Stimulated activated effector memory CD8-positive, alpha-beta T cell treated with anti-CD3 and anti-CD28 coated beads, Interleukin-12 subunit alpha, Interleukin-12 subunit beta, amount 100 ng/mL, for 72 hours (primary cell): ENCODE data around the gene MTUS2.

Experiments
- ATAC-seq: fragments of 150-1000 bp; cut with Tn5 transposase; 2 replicates; pipeline ENCODE4 v1.10.0; 2021
- DNase-seq, 2 donors: peaks; one replicate each; pipeline ENCODE4 v3.0.0; 2021 to 2022; ENCODE audit warnings: low spot score in 2 of 2
- H3K27ac Mint-ChIP-seq: one replicate; pipeline ENCODE4 v1.8.0; 2022; ENCODE audit warnings: mild to moderate bottlenecking, mixed read lengths
- H3K36me3 Mint-ChIP-seq: one replicate; pipeline ENCODE4 v1.8.0; 2022; ENCODE audit warnings: mild to moderate bottlenecking, mixed read lengths
- H3K4me1 Mint-ChIP-seq: one replicate; pipeline ENCODE4 v1.8.0; 2022; ENCODE audit warnings: mixed read lengths
- H3K4me3 Mint-ChIP-seq: one replicate; pipeline ENCODE4 v1.8.0; 2022; ENCODE audit warnings: mild to moderate bottlenecking, mixed read lengths
- H3K9me3 Mint-ChIP-seq: one replicate; pipeline ENCODE4 v1.8.0; 2022; ENCODE audit warnings: mixed read lengths

Gene MTUS2

DNA sequence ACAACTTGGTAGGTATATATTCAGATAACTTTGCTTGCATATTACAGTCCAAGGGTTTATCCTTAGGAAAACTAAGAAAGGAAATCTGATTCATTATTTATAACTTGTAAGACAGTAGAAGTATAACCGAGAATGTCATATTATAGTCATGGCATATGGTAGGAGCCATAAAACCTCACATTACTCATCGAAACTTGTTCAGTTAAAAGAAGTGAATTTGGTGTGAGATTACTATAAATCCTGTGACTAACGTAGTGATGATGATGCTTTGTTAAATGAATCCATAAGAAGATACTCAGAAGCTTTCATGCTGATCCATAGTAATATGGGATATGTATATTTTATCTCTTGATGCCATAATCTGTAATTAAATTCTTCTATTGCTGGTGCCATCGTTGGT is 57.3 kb downstream of the MTUS2 start:
- no peaks in the 10 kb centered on the region for H3K36me3 Mint-ChIP-seq
- no peak overlapping the region for H3K27ac Mint-ChIP-seq
- no peak overlapping the region for H3K4me3 Mint-ChIP-seq
- ATAC-seq (peak; percentile 55), DNase-seq (no peak)
- no peaks in the 10 kb centered on the region for H3K4me1 Mint-ChIP-seq
- H3K9me3 Mint-ChIP-seq, result peaks cover 2% of the 10 kb centered on the region

DNA sequence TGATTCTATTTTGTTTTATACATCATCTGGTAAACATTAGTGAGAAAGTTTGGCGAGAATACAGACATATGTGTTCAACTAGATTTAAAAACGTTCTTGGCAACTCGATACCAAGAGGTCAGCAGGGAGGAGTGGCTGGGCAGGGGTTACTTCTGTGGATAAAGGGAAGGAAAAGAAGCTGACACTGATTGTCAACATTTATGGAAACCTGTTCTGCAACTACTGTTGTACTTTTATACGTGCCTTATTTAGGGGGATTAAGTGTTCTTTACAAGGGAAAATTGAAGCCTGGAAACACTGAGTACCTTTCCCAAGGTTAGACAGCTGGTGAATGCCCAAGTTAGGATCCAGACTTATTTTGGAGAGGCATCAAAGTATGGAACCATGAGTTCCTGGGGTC is 65.0 kb downstream of the MTUS2 start:
- Mint-ChIP-seq H3K9me3 (no peaks in the 10 kb centered on the region), H3K36me3 (no peaks in the 10 kb centered on the region), H3K27ac (no peak overlapping the region), H3K4me3 (no peak overlapping the region), H3K4me1 (no peaks in the 10 kb centered on the region)
- no peak for ATAC-seq
- no peak for DNase-seq

DNA sequence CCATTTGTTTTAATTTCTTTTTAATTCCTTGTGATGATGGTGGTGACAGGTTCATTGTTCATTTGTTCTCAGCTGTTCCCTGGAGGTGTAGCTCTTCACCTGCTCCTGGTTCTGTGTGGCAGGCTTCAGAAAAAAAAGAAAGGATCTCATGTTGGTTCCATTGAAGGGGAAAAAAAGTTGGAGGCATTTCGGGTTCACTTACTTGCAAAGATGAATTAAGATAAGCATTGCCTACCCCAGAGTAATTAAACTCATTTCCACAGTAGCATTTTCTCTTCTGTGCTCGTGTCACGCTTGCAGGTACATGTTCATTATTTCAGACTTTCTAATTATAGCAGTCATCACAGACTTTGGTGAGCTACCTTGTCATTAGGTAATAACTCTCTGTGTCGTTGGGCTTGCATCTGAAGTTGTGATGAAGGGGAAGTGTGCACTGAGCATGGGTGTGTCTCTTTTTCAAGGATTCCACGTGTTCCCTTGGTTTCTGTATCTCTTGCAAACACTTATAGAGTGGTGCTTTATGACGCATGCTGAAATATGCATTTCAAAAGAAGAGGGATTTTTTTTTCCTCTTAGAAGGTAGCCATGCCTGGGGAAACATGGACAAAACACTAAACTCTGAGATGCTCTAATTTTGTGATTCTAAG is 69.1 kb downstream of the MTUS2 start:
- ATAC-seq, result no peak
- no peak overlapping the region for H3K4me3 Mint-ChIP-seq
- no peaks in the 10 kb centered on the region for H3K4me1 Mint-ChIP-seq

DNA sequence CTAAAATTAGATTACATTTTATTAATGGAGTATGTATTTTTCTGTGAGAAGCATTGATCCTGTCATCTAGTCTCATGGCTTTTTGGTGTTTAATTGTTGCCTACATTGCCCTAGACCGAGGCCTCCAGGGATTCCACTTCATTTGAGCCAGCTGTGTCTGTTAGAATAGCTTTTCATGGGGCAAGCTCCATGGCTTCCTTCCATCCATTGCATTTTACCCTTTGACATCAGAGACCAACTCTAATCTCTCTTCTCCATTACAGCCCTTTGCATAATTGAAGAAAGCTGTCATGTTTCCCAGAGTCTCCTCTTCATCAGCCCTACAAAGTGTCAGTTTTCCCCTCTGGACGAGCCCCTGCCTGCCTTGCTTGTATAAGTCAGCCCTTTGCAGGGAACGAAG is 70.6 kb downstream of the MTUS2 start:
- DNase-seq, result no peak
- no peak overlapping the region for H3K4me3 Mint-ChIP-seq
- H3K27ac Mint-ChIP-seq, result no peak overlapping the region
- H3K36me3 Mint-ChIP-seq, result no peaks in the 10 kb centered on the region
- H3K9me3 Mint-ChIP-seq, result peaks cover under 1% of the 10 kb centered on the region
- H3K4me1 Mint-ChIP-seq, result no peaks in the 10 kb centered on the region
- ATAC-seq, result no peak

More for the DNA sequence above, 69.1 kb downstream of the MTUS2 start:
- Mint-ChIP-seq H3K27ac (no peak overlapping the region), H3K9me3 (no peaks in the 10 kb centered on the region), H3K36me3 (no peaks in the 10 kb centered on the region)
- no peak for DNase-seq

DNA sequence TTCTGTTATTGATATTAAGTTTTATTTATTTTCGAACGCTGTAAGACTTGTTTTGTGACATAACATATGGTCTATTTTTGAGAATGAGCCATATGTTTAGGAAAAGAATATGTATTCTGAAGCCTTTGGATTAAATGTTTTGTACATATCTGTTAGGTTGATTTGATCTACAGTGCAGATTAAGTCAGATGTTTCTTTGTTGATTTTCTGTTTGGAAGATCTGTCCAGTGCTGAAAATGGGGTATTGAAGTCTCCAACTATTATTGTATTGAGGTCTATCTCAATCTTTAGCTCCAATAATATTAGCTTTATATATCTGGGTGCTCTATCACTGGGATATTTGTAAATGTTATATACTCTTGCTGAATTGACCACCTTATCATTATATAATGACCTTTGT is 97.9 kb downstream of the MTUS2 start:
- DNase-seq, result no peak
- Mint-ChIP-seq H3K9me3 (peaks cover 18% of the 10 kb centered on the region), H3K4me3 (no peak overlapping the region), H3K4me1 (no peaks in the 10 kb centered on the region), H3K27ac (no peak overlapping the region), H3K36me3 (no peaks in the 10 kb centered on the region)
- no peak for ATAC-seq

DNA sequence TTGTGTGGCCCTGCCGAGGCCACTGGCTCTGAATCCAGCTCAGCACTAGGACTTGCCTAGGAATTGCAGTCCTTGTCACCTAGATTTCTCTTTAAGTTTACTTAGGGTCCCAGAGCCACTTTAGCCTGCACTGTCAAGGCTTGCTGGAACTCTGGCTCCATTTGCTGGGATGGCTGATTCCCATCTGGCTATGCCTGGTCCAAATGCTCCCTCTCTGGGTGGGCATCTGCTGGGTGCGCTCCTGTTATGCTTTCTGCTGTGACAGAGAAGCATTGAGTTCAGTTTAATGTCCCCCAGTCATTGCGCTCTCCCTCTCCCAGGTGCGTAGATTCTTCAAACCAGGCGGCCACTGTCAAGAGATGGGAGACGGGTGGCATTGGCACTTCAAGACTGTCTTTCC is 102.2 kb downstream of the MTUS2 start:
- DNase-seq (no peak), ATAC-seq (no peak)
- no peak overlapping the region for H3K27ac Mint-ChIP-seq
- H3K4me1 Mint-ChIP-seq, result no peaks in the 10 kb centered on the region
- H3K36me3 Mint-ChIP-seq, result no peaks in the 10 kb centered on the region
- no peak overlapping the region for H3K4me3 Mint-ChIP-seq
- H3K9me3 Mint-ChIP-seq, result peaks cover 3% of the 10 kb centered on the region

DNA sequence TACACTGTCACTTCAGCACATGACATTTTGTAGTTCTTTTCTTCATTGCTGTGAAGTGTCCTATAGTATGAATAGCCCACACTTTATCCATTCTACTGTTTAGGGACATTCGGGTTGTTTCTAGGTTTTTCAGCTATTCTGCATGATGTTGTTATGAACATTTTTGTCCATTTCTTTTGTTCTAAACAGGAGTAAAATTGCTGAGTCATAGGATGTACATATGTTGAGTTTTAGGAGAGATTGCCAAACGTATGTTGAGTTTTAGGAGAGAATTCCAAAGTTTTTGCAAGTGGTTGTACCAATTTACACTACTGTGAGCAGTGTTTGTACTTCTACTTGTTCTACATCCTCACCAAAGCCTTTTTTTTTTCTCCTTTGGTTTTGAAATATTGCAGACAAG is 115.0 kb downstream of the MTUS2 start:
- H3K9me3 Mint-ChIP-seq, result no peaks in the 10 kb centered on the region
- no peak overlapping the region for H3K4me3 Mint-ChIP-seq
- H3K4me1 Mint-ChIP-seq, result no peaks in the 10 kb centered on the region
- H3K27ac Mint-ChIP-seq, result no peak overlapping the region
- H3K36me3 Mint-ChIP-seq, result no peaks in the 10 kb centered on the region
- DNase-seq, result no peak
- no peak for ATAC-seq

DNA sequence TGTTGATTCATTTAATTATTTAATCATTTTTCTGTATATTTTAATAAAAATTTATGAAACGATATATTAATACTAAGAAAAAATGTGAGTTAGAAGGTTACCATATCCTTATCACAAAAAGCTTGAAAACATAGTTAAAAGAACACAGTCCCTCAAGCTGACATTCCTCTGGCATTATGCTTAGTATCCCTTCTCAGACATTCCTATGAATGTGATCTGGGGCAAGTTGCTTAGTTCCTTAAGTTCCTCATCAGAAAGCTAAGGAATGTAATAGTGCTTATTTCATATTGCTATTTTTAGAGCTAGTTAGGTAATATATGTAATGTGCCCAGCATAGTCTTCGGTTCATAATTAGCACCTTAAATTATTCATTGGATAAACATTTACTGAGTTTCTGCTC is 122.8 kb downstream of the MTUS2 start:
- no peaks in the 10 kb centered on the region for H3K36me3 Mint-ChIP-seq
- no peak overlapping the region for H3K27ac Mint-ChIP-seq
- DNase-seq (no peak), ATAC-seq (no peak)
- peaks cover 2% of the 10 kb centered on the region for H3K9me3 Mint-ChIP-seq
- no peaks in the 10 kb centered on the region for H3K4me1 Mint-ChIP-seq
- no peak overlapping the region for H3K4me3 Mint-ChIP-seq

DNA sequence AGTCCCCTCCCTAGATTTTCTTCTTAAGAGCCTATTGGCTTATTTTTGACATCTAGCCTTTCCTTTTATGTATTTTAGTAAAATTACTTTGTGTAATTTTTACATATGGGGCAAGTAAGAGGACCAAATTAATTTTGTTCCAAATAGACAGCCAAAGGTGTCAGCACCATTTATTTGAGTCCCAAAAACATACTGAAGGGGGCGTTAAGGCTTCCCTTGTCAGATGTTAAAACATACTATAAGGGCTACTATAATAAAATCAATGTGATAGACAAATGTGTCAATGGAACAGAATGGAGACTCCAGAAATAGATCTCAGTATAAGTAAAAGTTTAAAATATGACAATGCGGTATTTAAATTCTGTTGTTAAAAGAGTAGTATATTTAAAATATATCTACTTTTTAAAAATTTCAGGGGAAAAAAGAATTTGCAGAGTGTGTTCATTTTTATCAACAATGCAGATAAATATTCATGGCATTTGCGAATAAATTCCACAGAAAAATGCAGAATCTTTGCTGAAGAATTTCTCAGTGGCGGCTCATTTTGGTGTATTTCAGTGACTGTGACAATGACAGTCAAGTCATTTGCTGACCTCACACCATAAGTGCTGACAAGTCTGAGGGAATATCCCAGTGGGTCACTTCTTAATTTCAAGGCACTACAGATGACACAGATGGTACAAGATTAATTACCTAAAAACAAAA is 133.7 kb downstream of the MTUS2 start:
- no peak for DNase-seq
- ATAC-seq, result no peak
- Mint-ChIP-seq H3K9me3 (no peaks in the 10 kb centered on the region), H3K4me1 (no peaks in the 10 kb centered on the region), H3K36me3 (no peaks in the 10 kb centered on the region), H3K4me3 (no peak overlapping the region), H3K27ac (no peak overlapping the region)

DNA sequence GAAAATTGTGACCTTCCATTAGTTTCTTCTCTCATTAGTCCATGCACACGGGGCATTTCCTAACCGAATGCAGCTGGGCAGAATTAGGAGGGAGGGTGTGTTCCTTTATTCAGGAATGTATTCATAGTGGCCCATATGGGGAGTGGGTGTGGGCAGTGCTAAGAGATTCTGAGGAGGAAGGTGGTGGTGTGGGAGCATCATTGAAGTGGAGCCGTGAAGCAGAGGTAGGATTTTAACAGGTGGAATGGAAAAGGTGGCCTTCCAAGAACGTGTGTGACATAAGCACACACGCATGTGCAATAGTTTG is 134.2 kb downstream of the MTUS2 start:
- DNase-seq, result no peak
- H3K27ac Mint-ChIP-seq, result no peak overlapping the region
- ATAC-seq, result no peak
- H3K4me3 Mint-ChIP-seq, result no peak overlapping the region
- no peaks in the 10 kb centered on the region for H3K4me1 Mint-ChIP-seq
- H3K36me3 Mint-ChIP-seq, result no peaks in the 10 kb centered on the region
- no peaks in the 10 kb centered on the region for H3K9me3 Mint-ChIP-seq

DNA sequence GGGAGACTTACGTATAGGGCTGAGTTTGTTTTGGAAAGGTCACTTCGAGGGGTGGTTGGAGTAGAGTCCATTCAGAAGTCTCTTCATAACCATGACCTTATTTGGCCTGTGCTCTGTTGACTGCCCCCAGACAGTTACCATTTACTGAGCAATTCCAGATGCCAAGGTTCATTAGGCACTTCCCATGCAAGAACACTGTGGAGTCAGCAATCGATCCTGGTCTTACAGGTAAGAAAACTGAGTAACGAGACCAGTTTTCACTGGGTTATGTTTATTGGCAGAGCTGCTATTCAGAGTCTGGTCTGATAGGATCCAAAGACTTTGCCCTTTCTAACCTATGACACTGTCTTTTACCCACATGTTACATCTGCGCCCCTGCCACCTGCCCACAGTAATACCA is 134.7 kb downstream of the MTUS2 start:
- Mint-ChIP-seq H3K27ac (no peak overlapping the region), H3K9me3 (no peaks in the 10 kb centered on the region), H3K4me1 (no peaks in the 10 kb centered on the region), H3K4me3 (no peak overlapping the region), H3K36me3 (no peaks in the 10 kb centered on the region)
- DNase-seq, result no peak
- ATAC-seq, result no peak

DNA sequence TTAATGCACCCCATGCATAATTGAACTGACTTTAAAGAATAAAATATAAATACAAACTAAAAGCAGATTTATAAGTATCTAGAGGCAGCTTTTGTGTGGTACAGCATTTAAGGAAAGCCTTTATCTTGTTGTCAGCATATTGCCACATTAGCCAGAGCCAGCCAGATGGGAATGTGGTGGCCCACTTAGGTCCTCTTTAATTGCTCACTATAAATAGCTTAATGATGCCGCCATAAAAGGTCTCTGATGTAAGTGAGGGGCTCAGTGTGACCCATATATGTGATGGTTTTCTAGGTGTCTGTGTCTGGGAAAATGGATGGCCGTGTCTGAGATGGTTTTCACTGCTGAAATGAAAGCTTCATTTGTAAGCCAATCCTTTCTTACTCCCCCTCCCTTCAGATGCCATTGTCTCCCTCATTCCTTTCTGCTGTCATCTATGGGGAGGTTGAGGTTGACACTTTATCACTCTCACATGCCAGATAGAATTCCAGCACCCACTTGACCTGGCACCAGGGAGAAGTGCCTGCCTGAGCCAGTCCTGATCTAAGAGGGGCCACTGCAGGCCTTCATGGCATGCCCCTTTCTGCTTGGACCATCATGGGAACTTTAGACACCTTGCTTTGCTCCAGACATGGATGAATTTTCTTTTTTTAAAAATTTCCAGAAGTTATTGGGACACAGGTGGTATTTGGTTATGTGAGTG is 135.3 kb downstream of the MTUS2 start:
- Mint-ChIP-seq H3K9me3 (peaks cover 1% of the 10 kb centered on the region), H3K4me3 (no peak overlapping the region), H3K36me3 (no peaks in the 10 kb centered on the region), H3K4me1 (no peaks in the 10 kb centered on the region), H3K27ac (no peak overlapping the region)
- ATAC-seq (no peak), DNase-seq (no peak)

DNA sequence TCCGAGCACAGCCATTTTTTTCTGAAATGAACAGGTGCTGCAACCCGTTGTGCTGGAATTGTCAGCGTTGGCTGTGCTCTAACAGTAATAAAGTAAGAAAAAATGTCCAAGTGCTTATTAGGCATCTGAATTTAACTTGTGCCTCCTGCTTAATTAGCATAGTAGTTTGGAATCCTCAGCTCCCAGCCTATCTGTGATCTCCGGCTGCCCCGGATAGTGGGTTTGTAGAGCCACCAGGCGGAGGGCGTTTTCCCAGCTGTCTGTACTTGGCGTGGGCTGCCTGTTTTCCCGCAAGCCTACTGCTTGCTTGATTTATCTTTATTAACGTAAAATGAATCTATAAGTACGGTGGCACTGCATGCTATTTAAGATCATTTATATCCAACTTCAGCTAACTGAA is 137.9 kb downstream of the MTUS2 start:
- no peak overlapping the region for H3K27ac Mint-ChIP-seq
- H3K36me3 Mint-ChIP-seq, result no peaks in the 10 kb centered on the region
- ATAC-seq (no peak), DNase-seq (no peak)
- no peak overlapping the region for H3K4me3 Mint-ChIP-seq
- no peaks in the 10 kb centered on the region for H3K4me1 Mint-ChIP-seq
- H3K9me3 Mint-ChIP-seq, result peaks cover 2% of the 10 kb centered on the region

DNA sequence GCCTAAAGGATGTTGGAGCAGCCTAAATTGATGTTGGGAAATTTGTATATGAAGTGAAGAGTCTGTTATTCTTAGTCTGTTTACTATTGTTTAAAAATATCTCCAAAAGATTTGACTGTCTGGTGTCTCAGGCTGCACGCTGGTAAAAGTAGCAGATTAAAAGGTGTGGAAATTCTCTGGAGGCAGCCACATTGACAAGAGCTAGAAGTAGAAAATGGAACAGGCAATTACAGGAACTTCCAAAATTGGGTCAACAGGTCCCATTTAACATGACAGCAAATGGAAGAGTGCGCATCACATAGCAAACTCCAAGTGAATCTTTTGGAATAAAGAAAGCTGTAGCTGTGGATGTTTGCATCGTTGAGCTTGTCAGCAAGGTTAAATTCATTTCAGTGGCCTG is 138.3 kb downstream of the MTUS2 start:
- no peaks in the 10 kb centered on the region for H3K4me1 Mint-ChIP-seq
- ATAC-seq (no peak), DNase-seq (no peak)
- no peak overlapping the region for H3K4me3 Mint-ChIP-seq
- peaks cover 2% of the 10 kb centered on the region for H3K9me3 Mint-ChIP-seq
- no peaks in the 10 kb centered on the region for H3K36me3 Mint-ChIP-seq
- no peak overlapping the region for H3K27ac Mint-ChIP-seq

DNA sequence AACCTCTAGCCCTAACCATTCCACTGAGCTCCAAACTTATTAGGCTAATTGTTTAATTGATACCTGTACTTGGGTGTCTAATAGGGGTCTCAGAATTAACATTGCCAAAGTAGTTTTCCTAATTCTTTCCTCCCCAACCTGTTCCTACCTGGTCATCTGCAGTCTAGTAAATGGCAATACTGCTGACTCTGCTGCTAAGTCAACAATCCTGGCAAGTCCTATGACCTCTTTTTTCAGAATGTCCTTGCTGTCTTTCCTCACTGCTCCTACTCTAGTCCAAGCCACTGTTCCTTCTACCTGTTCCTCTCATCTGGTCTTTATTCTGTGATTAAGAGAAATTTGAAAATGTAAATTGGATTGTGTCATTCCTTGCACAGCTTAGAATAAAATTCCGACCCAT is 143.9 kb downstream of the MTUS2 start:
- ATAC-seq (no peak), DNase-seq (no peak)
- H3K27ac Mint-ChIP-seq, result no peak overlapping the region
- peaks cover 2% of the 10 kb centered on the region for H3K9me3 Mint-ChIP-seq
- H3K4me1 Mint-ChIP-seq, result no peaks in the 10 kb centered on the region
- no peak overlapping the region for H3K4me3 Mint-ChIP-seq
- no peaks in the 10 kb centered on the region for H3K36me3 Mint-ChIP-seq

DNA sequence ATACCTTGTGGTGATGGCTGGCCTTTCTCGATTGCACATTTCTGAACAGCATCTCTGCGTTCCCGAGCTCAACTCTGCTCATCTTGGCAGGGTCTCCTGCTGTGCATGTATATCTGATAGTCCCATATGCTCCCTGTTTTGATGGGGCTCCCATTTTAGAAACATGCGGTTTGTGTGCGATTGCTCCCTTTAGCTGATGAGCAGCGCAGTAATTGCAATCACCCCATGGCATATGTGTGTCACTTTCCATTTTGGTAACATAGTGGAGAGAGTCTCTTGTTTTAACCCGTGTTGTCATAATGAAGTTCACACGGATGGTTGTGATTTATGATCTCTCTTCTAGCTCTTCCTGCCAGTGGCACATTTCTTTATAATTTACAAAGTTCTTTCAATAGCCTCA is 144.7 kb downstream of the MTUS2 start:
- H3K9me3 Mint-ChIP-seq, result peaks cover 2% of the 10 kb centered on the region
- no peak for ATAC-seq
- H3K4me3 Mint-ChIP-seq, result no peak overlapping the region
- H3K27ac Mint-ChIP-seq, result no peak overlapping the region
- H3K36me3 Mint-ChIP-seq, result no peaks in the 10 kb centered on the region
- DNase-seq, result no peak
- H3K4me1 Mint-ChIP-seq, result no peaks in the 10 kb centered on the region
